ENCODE results near the gene DNAH12.
"Not testable (repeated sequence)": the region's sequence is repeated elsewhere in the genome, so short reads cannot be mapped to it uniquely, and the experiment has no call there.

DNAH12 gene

DNA sequence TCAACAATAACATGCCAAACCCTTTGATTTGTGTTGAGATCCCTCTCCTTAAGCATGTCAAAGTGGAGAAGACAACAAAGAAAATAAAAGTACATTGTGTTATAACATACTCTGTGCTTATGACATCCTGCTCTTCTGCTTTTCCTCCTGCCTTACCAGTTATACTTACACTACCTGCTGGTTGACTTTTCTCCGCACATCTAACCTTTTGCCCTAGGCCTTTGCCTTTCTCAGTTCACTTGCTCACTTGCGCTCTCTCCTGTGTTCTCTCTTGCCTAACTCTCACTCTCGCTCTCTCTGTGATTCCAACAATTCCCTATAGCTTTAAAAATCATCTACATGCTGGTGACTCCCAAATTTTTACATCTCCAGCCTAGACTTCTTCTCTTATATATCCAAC is 5.7 kb downstream of the DNAH12 start:
- no peak for DNase-seq

DNA sequence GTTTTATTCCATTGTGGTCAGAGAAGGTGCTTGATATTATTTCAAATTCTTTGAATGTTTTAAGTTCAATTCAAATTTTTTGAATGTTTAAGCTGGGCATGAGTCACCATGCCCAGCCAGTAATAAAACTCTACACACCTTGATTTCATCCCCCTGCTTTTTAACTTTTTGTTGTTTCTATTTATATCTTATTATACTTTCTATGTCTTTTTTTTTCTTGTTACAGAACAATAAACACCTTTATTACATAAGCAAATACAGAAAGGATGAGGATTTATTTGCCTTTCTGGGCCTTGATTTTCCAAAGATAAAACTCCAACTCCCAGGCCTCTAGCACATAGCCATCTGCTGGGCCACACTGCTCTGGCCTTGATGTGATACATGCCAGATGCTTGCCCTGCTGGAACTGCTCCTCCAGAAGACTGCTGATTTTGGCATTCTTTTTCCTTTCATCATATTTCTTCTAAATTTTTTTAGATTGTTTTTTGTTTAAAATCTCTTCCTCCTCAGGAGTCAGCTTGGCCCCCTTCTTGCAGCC is 14.0 kb downstream of the DNAH12 start:
- DNase-seq = no peak

DNA sequence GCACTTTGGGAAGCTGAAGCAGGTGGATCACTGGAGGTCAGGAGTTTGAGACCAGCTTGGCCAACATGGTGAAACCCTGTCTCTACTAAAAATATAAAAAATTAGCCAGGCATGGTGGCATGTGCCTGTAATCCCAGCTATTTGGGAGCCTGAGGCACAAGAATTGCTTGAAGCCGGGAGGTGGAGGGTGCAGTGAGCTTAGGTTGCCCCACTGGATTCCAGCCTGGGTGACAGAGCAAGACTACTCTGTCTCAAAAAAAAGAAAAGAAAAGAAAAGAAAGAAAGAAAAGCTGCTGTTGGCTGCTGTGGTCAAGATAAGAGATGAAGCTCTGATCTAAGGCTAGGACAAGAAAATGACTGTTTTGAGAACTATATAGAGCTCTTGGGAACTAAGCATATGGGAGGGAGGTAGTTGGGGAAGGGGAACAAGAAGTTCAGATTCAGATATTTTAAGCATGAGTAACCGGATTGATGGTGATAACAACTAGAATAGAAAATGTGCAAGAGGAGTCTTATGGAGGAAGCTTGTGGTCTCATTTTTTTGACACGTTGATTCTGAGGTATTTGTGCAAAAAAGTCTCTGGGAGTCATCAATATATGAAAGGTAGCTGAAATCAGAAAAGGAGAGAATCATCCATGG is 25.7 kb downstream of the DNAH12 start:
- DNase-seq = no peak

DNA sequence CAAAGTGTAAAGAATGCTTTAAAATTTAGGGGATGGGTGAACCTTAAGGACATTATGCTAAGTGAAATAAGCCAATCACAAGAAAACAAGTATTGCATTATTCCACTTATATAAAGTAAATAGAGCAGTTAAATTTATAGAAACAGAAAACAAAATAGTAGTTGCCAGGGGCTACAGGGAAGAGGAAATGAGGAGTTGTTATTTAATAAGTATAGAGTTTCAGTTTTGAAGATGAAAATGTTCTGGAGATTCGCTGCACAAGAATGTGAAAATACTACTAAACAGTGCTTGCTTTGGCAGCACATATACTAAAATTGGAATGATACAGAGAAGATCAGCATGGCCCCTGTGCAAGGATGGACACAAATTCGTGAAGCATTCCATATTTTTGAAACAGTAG is 32.0 kb downstream of the DNAH12 start:
- DNase-seq = no peak

DNA sequence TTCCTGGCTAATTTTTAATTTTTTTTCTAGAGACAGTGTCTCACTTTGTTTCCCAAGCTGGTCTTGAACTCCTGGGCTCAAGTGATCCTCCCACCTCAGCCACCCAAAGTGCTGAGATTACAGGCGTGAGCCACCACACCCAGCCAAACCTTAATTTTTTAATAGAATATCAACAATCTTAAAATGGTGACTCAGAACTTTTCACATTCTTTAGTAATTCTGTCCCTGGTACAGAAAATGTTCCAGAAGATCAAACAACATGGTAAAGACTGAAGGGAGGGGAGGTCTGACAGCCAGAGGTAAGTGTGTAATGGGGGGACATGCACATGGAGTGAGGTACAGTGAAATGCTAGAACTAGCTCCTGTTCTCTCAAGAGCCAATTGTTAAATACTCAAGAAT is 38.2 kb downstream of the DNAH12 start:
- no peak for DNase-seq

DNA sequence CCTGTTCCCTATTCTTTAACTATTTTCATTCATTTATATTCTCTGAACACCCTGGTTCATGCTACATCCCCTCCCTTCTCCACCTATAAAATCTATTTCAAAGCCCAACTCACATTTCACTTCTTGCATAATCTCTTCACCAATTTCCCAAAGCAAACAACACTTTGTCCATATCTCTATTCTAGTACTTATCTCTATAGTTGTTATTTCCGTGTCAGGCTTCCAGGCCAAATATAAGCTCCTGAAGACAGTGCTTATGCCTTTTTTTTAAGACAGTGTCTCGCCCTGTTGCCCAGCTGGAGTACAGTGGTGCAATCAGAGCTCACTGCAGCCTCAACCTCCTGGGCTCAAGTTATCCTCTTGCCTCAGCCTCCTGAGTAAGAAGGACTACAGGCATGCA is 43.6 kb downstream of the DNAH12 start:
- DNase-seq = no peak

DNA sequence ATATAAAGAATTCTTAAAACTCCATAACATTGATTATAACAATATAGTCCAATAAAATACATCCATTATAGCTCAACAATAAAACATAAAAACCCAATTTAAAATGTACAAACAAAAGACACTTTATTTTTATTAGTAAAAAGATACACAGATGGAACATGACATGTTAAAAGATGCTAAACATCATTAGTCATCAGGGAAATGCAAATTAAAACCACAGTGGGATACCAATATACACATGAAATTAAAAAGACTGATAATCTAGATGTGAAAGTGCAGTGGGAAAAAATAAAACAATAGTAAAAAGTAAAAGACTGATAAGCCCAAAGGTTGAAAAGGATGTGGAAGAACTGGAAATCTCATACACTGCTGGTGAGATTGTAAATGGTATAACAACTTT is 46.2 kb downstream of the DNAH12 start:
- no peak for DNase-seq

DNA sequence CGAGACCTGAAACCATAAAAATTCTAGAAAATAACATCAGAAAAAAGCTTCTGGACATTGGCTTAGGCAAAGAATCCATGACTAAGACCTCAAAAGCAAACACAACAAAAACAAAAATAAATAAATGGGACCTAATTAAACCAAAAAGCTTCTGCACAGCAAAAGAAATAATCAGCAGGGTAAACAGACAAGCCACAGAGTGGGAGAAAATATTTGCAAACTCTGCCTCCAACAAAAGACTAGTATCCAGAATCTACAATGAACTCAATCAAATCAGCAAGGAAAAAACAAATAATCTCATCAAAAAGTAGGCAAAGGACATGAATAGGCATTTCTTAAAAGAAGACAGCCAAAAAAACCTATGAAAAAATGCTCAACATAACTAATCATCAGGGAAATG is 59.6 kb downstream of the DNAH12 start:
- DNase-seq = no peak

DNA sequence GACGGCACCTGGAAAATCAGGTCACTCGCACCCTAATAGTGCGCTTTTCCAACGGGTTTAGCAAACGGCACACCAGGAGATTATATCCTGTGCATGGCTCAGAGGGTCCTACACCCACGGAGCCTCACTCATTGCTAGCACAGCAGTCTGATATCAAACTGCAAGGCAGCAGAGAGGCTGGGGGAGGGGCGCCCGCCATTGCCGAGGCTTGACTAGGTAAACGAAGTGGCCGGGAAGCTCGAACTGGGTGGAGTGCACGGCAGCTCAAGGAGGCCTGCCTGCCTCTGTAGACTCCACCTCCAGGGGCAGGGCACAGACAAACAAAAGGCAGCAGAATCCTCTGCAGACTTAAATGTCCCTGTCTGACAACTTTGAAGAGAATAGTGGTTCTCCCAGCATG is 67.0 kb downstream of the DNAH12 start:
- not testable (repeated sequence) for DNase-seq

DNA sequence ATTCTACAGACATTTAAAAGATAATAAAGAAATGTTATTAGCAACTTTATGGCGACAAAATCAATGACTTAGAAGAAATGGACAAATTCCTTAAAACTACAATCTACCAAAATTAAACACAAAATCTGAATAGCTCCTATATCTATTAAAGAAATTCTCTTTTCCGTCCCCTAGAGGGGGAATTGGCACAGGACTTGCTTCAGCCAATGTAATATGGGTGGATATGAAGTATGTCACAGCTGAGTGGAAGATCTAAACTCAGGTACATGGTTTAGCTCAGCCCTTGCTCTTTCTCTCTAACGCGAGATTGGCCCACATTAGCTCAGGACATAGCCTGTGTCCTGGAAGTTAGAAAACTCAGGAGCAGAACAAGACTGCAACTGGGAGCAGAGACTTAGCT is 79.3 kb downstream of the DNAH12 start:
- DNase-seq = no peak

DNA sequence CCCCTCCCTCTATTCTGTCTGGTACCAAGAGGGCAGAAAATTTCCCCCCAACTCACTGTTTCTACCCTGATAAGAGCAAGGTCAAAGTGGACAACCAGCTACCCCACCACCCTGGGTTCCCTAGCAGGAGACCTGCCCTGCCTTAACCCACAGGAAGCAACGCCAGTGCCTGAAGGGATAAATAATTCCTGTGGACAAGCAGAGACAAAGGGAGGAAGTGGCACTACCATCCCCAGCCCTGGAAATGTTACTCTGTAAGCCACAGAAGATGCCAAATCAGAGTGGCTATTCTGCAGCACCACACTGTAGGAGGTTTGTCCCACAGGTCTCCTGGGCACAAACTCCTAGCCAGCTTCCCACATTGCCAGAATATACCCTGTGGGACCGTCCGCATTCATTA is 80.1 kb downstream of the DNAH12 start:
- no peak for DNase-seq

DNA sequence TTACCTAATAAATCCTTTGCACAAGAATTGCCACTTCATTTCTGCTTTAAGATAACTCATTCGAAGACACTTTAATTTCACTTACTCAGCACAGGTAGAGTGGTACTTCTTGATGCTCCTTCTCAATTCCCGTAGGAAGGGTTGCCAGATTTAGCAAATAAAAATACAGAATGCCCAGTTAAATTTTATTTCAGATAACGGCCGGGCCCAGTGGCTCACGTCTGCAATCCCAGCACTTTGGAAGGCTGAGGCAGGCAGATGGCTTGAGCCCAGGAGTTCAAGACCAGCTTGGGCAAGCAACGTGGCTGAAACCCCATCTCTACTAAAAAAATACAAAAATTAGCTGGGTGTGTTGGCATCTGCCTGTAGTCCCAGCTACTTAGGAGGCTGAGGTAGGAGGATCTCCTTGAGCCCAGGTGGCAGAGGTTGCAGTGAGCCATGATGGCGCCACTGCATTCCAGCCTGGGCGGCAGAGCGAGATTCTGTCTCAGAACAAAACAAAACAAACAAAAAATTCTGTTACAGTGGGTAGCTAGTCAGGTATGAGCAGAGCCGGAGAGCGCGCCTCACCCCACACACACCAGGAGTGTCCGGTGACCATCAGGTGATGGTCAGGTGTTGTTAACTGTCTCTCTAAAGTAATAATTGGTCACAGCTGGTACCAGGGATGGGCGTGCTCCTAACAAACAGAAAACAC is 92.8 kb downstream of the DNAH12 start:
- no peak for DNase-seq

DNA sequence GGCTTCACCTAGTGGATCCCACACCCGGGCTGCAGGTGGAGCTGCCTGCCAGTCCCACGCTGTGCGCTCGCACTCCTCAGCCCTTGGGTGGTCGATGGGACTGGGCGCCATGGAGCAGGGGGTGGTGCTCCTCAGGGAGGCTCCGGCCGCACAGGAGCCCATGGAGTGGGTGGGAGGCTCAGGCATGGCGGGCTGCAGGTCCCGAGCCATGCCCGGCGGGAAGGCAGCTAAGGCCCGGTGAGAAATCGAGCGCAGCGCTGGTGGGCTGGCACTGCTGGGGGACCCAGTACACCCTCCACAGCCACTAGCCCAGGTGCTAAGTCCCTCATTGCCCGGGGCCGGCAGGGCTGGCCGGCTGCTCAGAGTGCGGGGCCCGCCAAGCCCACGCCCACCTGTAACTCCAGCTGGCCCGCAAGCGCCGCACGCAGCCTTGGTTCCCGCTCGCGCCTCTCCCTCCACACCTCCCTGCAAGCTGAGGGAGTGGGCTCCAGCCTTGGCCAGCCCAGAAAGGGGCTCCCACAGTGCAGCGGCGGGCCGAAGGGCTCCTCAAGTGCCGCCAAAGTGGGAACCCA is 94.8 kb downstream of the DNAH12 start:
- DNase-seq = not testable (repeated sequence)

DNA sequence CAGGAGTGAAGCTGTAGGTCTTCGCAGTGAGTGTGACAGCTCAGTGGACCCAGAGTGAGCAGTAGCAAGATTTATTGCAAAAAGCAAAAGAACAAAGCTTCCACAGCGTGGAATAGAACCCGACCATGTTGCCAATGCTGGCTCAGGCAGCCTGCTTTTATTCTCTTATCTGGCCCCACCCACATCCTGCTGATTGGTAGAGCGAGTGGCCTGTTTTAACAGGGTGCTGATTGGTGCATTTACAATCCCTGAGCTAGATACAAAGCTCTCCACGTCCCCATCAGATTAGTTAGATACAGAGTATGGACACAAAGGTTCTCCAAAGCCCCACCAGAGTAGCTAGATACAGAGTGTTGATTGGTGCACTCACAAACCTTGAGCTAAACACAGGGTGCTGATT is 95.7 kb downstream of the DNAH12 start:
- not testable (repeated sequence) for DNase-seq

DNA sequence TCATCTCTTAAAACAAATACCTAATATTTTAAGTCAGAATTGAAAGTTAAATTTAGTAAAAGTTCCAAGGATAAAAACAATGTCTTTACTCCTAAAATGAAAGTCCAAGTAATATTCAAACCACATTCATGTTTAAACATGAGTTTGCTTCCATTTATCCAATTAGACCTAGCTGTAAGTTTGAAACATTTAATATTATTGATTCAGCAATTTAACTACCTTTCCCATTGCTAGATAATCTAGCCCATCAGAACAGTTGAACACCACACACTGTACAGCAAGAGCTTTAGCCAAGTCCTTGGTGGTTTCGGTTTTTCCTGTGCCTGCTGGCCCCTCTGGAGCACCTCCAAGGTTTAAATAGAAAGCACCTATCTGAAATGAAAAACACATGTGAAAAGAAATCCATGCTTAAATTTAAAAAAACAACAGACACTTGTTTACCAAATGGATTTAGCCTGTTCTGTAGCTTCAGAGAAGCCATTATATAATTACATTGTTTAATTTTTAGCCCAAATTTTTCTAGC is 97.8 kb downstream of the DNAH12 start:
- no peak for DNase-seq

DNA sequence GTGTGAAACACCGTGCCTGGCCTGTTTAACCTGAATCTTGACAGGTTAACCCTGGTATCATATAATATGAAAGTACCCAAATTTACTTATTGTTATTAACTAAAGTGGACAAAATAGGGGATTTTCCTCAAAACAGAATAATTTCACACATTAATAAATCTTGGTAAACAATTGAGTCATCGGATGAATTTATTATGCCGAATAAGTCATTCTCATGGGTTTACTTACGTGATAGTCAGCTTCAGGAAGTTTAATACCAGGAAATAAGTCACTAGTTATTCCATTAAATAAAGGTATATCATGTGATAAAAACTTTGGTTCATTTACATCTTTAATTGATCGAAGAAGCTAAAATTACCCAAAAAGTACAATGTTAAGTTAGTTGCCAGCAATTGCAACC is 99.7 kb downstream of the DNAH12 start:
- no peak for DNase-seq

DNA sequence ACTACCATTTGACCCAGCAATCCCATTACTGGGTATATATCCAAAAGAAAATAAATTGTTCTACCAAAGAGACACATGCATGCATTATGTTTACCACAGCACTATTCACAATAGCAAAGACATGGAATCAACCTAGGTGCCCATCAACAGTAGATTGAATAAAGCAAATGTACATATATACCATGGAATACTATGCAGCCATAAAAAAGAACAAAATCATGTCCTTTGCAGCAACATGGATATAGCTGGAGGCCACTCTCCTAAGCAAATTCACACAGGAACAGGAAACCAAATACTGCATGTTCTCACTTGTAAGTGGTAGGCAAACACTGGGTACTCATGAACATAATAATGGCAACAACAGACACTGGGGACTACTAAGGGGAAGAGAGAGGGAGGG is 104.0 kb downstream of the DNAH12 start:
- DNase-seq = not testable (repeated sequence)

DNA sequence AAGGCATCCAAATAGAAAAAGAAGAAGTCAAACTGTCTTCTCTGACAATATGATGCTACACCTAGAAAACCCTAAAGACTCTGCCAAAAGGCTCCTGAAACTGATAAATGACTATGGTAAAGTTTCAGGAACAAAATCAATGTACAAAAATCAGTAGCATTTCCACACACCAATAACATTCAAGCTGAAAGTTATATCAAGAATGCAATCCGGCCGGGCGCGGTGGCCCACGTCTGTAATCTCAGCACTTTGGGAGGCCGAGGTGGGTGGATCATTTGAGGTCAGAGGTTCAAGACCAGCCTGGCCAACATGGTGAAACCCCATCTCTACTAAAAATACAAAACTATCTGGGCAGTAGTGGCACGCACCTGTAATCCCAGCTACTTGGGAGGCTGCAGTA is 105.7 kb downstream of the DNAH12 start:
- DNase-seq = not testable (repeated sequence)

DNA sequence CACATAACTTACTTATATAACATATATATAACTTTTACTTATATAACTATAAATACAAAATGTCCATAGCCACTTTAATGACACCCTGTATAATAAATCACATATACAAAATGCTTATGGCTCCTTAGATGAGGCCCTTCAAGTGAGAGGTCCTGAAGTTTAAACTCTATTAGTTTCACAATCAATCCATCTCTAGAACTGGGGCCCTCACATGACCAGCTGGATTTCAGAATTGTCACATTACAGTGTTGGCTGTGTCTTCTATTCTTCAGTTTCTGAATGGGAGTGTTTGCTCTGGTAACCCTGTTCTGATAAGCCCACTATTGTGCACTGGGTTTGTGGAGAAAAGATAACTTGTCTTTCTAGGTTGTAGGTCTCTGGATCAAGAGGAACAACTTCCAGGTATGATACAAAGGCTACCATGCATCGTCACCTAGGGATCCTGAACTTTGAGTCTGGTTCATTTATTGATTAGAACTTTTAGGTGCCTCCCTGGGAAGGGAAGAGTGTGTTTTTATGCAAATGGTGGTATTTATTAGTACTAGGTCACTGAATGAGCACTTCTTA is 107.9 kb downstream of the DNAH12 start:
- DNase-seq = no peak

DNA sequence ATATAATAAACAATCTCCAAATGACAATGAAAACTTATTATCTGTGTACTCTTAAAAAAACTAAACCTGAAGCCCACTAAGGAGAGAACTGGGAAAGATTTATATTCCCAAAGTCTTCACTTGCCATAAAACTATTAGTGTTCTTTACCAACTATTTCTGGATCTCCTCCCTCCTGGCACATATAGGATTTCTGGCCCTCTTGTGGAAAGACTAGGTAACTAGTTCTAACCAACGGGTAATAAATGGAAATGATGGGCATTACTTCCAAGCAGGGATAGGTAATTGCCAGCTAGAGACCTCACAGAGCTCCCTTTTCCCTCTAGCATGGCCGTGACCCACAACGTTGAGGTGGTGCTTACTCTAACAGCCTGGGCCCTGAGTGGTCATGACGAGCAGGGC is 110.1 kb downstream of the DNAH12 start:
- no peak for DNase-seq

DNA sequence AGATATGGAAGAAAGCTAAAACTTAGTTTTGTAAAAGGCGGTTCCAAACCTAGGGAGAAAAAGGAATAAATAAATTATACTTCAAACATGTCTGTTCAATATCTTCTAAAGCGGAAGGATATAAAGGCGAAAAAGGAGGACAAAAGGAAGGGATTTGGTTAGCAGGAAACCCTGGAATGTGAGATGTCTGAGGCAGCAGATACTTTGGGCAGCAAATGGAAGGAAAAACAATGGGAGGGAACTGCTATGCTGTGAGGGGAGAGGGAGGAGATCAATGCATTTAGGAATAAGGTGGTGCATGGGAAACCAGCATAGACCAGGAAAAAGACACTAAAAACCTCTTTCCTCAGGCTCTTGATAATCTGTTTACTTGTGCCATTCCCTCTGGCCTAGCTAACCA is 120.8 kb downstream of the DNAH12 start:
- DNase-seq = no peak

DNA sequence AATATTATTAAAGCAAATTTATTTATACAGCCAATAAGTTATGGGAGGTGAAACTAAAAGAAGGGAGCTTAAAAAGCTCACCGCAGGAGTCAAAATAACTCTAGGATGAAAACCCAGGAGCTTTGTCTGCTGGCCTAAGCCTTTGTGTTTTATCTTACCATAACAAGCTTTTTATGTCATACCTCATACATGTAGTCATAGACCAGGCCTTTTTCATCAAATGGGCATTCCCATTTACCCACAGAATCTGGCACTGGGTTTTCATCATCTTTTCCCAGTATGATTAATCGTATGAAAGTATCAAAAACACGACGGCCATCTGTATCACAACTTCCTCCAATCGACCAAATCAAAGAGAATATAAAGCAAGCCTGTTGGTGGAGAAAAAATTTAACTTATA is 122.8 kb downstream of the DNAH12 start:
- DNase-seq = no peak

DNA sequence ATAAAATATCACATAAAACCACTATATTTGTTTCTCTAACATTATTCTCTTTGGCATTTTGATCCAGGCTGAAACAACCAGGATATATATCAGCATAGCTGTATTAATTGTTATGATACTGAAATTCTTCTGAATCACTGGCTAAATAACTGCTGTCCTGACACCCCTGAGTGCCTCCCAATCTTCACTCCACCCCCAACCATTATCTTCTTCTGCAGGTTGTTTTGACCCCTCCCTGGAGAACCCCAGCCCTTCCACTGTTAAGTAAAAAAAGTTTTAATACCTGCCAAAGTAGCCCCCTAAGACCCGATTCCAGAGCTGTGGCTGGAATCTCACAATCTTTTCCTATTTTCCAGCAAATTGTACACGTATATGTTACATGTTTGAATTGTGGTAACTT is 124.1 kb downstream of the DNAH12 start:
- DNase-seq = no peak

DNA sequence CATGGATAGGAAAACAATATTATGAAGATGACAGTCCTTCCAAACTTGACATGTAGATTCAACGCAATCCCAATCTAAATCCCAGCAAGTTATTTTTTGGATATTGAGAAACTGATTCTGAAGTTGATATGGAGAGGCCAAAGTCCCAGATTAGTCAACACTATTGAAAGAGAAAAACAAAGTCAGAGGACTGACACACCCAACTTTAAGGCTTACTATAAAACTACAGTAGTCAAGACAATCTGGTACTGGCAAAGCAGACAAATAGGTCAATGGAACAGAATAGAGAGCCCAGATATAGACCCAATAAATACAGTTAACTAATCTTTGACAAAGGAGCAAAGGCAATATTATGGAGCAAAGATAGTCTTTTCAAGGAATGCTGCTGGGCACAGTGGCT is 132.4 kb downstream of the DNAH12 start:
- DNase-seq = no peak
